COLO829 (cell line): ENCODE results near the gene SLC22A23.

ENCODE experiments used
- DNase-seq: peaks from one replicate; pipeline ENCODE4 v3.0.0; 2012; ENCODE audit warnings: low spot score

Gene SLC22A23

GRCh38 chr6:3222506-3223038 lies 234.3 kb downstream of the SLC22A23 start:
- DNase-seq, result no peak

DNA sequence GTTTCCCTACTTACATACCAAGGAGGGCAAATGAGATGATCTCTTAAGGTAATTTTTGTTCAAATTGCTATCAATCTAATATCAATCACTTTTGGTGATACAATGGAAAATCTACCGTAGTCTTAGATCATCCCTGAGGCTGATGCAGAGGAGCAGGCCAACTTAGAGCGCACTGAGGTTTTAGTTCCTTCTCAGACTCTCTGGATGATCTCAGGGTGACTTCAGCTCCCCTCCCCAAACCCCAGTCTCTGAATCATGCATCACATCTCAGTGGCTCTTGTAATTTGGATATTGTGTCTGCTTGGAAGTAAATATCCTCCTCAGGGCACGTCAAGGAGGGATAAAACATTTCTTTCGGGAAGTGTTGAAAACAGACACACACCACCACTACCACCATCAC lies 235.3 kb downstream of the SLC22A23 start:
- DNase-seq, result no peak

GRCh38 chr6:3220366-3220765 lies 236.5 kb downstream of the SLC22A23 start:
- no peak for DNase-seq
